ENCODE results near the gene AGMAT.

AGMAT gene, protein sequence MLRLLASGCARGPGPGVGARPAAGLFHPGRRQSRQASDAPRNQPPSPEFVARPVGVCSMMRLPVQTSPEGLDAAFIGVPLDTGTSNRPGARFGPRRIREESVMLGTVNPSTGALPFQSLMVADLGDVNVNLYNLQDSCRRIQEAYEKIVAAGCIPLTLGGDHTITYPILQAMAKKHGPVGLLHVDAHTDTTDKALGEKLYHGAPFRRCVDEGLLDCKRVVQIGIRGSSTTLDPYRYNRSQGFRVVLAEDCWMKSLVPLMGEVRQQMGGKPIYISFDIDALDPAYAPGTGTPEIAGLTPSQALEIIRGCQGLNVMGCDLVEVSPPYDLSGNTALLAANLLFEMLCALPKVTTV

GRCh38 chr1:15584489-15585363, at the start of gene AGMAT:
AGMAT (minus strand) TSS chr1:15585051; CDS start chr1:15584967, 84 bp downstream.
- no peaks in the 10 kb centered on the region for H3K9me2 ChIP-seq (ENCODE audit: low read depth, low read length)
- peak within 1 kb of the TSS; percentile 69 for H3K9ac ChIP-seq (ENCODE audit: low read length)
- no peaks in the 10 kb centered on the region for H3K79me2 ChIP-seq (ENCODE audit: insufficient read depth, low read length)
- no peak for TF ChIP-seq EZH2 (IDR thresholded peaks at IDR 0.05; ENCODE audit: borderline replicate concordance, low read length)
- TF ChIP-seq, protein P1, sequence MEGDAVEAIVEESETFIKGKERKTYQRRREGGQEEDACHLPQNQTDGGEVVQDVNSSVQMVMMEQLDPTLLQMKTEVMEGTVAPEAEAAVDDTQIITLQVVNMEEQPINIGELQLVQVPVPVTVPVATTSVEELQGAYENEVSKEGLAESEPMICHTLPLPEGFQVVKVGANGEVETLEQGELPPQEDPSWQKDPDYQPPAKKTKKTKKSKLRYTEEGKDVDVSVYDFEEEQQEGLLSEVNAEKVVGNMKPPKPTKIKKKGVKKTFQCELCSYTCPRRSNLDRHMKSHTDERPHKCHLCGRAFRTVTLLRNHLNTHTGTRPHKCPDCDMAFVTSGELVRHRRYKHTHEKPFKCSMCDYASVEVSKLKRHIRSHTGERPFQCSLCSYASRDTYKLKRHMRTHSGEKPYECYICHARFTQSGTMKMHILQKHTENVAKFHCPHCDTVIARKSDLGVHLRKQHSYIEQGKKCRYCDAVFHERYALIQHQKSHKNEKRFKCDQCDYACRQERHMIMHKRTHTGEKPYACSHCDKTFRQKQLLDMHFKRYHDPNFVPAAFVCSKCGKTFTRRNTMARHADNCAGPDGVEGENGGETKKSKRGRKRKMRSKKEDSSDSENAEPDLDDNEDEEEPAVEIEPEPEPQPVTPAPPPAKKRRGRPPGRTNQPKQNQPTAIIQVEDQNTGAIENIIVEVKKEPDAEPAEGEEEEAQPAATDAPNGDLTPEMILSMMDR (IDR thresholded peaks at IDR 0.05; ENCODE audit: low read length): no peak
- H3K4me1 ChIP-seq (ENCODE audit: insufficient read depth, low read length, severe bottlenecking): peaks cover 12% of the 10 kb centered on the region
- H3K27ac ChIP-seq (ENCODE audit: low read depth, low read length, poor library complexity, severe bottlenecking): no peak within 1 kb of the TSS
- H2AFZ ChIP-seq (ENCODE audit: low read length): peak within 1 kb of the TSS; percentile 92
- H3K9me3 ChIP-seq (ENCODE audit: low read length): no peaks in the 10 kb centered on the region
- H3K27me3 ChIP-seq (ENCODE audit: insufficient read depth, low read length): no peaks in the 10 kb centered on the region
- H3K4me2 ChIP-seq (ENCODE audit: low read length): peak within 1 kb of the TSS; percentile 89
- peak within 1 kb of the TSS; percentile 63 for H3K4me3 ChIP-seq (ENCODE audit: low read depth, low read length, poor library complexity, severe bottlenecking)
- no peaks in the 10 kb centered on the region for H4K20me1 ChIP-seq (ENCODE audit: insufficient read depth, low read length)
- H3F3A ChIP-seq (ENCODE audit: insufficient read depth, low read length): no peaks in the 10 kb centered on the region
- no peaks in the 10 kb centered on the region; the same call in 1 of the 2 replicates for H3K36me3 ChIP-seq (ENCODE audit: insufficient read depth, low read length)

DNA sequence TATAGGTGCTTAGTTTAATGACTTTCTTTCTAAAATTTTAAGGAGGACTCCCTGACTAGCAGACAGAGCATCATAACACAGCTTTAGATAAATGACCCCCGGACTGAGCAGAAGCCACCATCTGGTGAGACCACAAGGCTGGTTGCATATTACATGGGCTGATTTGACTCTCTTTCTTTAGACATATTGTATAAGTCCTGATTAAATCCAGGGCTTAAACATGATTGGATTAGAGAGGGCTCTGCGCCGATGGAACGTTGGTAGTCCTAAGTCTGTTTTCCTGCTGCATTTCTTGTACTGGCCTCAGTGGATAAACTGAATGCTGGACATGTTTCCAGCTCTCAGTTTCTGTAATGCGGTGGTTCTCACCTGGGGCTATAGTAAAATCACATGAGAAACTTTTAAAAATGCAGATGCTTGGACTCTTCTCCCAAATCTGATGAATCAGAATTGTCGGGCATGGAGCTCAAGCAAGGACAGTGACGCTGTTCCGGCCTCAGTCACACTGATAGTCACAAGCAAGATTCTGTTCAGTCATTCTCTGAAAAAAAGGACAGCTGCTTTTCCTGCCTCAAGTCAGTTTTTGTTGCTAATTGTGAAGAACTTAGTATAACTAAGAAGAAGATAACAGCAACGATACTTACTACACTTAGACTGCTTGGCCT, 49.0 kb upstream of the AGMAT start:
- H2AFZ ChIP-seq (ENCODE audit: low read length): no peak overlapping the region
- TF ChIP-seq EZH2 (IDR thresholded peaks at IDR 0.05; ENCODE audit: borderline replicate concordance, low read length): no peak
- TF ChIP-seq, protein P1 (IDR thresholded peaks at IDR 0.05; ENCODE audit: low read length): no peak
- no peak overlapping the region for H3K27ac ChIP-seq (ENCODE audit: low read depth, low read length, poor library complexity, severe bottlenecking)
- H3K4me1 ChIP-seq (ENCODE audit: insufficient read depth, low read length, severe bottlenecking): no peaks in the 10 kb centered on the region
- no peak overlapping the region for H3K4me2 ChIP-seq (ENCODE audit: low read length)
- no peaks in the 10 kb centered on the region for H3F3A ChIP-seq (ENCODE audit: insufficient read depth, low read length)
- peaks cover 92% of the 10 kb centered on the region for H3K36me3 ChIP-seq (ENCODE audit: insufficient read depth, low read length)
- H3K4me3 ChIP-seq (ENCODE audit: low read depth, low read length, poor library complexity, severe bottlenecking): no peak overlapping the region
- H3K9me2 ChIP-seq (ENCODE audit: low read depth, low read length): no peaks in the 10 kb centered on the region
- H4K20me1 ChIP-seq (ENCODE audit: insufficient read depth, low read length): no peaks in the 10 kb centered on the region
- no peaks in the 10 kb centered on the region for H3K27me3 ChIP-seq (ENCODE audit: insufficient read depth, low read length)
- no peaks in the 10 kb centered on the region for H3K79me2 ChIP-seq (ENCODE audit: insufficient read depth, low read length)
- no peak overlapping the region for H3K9ac ChIP-seq (ENCODE audit: low read length)
- H3K9me3 ChIP-seq (ENCODE audit: low read length): no peaks in the 10 kb centered on the region

- Histone ChIP-seq H3K4me3 (ENCODE audit: low read depth, low read length, poor library complexity, severe bottlenecking) (no peak overlapping the region), H4K20me1 (ENCODE audit: insufficient read depth, low read length) (peaks cover 2% of the 10 kb centered on the region; the same call in 1 of the 2 replicates), H2AFZ (ENCODE audit: low read length) (no peak overlapping the region), H3K4me2 (ENCODE audit: low read length) (no peak overlapping the region), H3F3A (ENCODE audit: insufficient read depth, low read length) (no peaks in the 10 kb centered on the region), H3K27me3 (ENCODE audit: insufficient read depth, low read length) (no peaks in the 10 kb centered on the region), H3K36me3 (ENCODE audit: insufficient read depth, low read length) (peaks cover 58% of the 10 kb centered on the region), H3K9me2 (ENCODE audit: low read depth, low read length) (no peaks in the 10 kb centered on the region), H3K79me2 (ENCODE audit: insufficient read depth, low read length) (peaks cover 36% of the 10 kb centered on the region), H3K9me3 (ENCODE audit: low read length) (no peaks in the 10 kb centered on the region), H3K27ac (ENCODE audit: low read depth, low read length, poor library complexity, severe bottlenecking) (peak overlapping the region; percentile 53), H3K4me1 (ENCODE audit: insufficient read depth, low read length, severe bottlenecking) (peaks cover 36% of the 10 kb centered on the region), H3K9ac (ENCODE audit: low read length) (no peak overlapping the region)
- no peak for TF ChIP-seq EZH2 (IDR thresholded peaks at IDR 0.05; ENCODE audit: borderline replicate concordance, low read length)
- TF ChIP-seq, protein P1 (IDR thresholded peaks at IDR 0.05; ENCODE audit: low read length): no peak
Observed at GRCh38 chr1:15628003-15628402, 43.2 kb upstream of the AGMAT start.
